ENCODE measurements around the gene VPS13D.

DNA sequence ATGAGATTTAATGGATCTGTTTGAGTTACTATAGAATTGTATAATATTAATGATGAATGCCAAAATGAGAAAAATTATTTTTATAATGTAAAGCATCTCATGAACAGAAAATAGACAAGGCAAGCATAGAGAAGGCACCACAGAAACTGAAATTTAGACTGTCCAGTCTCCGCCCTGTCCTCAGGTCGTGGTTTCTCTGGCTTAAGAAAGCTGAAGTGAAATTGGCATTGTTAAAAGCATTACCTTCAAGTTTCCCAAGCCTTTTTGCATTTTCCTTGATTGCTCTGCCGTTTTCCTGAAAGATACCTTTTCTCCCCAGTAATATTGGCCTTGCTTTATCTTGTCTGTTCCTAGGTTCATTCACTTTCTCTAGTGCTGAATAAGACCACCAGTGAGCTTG lies 58.0 kb downstream of the VPS13D start:
- no peak for TF ChIP-seq LEF1 (IDR thresholded peaks at IDR 0.05; ENCODE audit: borderline replicate concordance)
- no peak for TF ChIP-seq SUZ12 (IDR thresholded peaks at IDR 0.05)
- no peak for TF ChIP-seq ARNT (IDR thresholded peaks at IDR 0.05)
- TF ChIP-seq SP1 (IDR thresholded peaks at IDR 0.05), result no peak
- TF ChIP-seq CTBP1 (IDR thresholded peaks at IDR 0.05; ENCODE audit: borderline replicate concordance), result no peak
- no peak for TF ChIP-seq TARDBP (IDR thresholded peaks at IDR 0.05)
